ENCODE results near the gene LDB1. TPM values are rescaled to one million over a fixed set of nuclear protein-coding genes. Genes with fewer than 3 reads are reported as not detected.
A peak's percentile ranks its signal among the peaks of the same experiment; 100 is the strongest.

LDB1 gene
- total RNA-seq, 1 experiment from 2014 or later = 63.9 TPM

- Histone ChIP-seq H3K4me2 (ENCODE audit: low read length) (peak within 1 kb of the TSS; percentile 88), H3K9me3 (ENCODE audit: control insufficient read depth in 1 of 2, insufficient read depth in 1 of 2, low read depth in 1 of 2, low read length in 2 of 2) (no peaks in the 10 kb centered on the region), H3K4me3 (replicated peaks in 1 of 2; ENCODE audit: low read depth in 1 of 2, low read length in 2 of 2) (peak within 1 kb of the TSS; percentile 77 to 89), H3K9me2 (ENCODE audit: insufficient read depth) (no peaks in the 10 kb centered on the region), H4K20me1 (ENCODE audit: insufficient read depth) (no peaks in the 10 kb centered on the region), H3K79me2 (ENCODE audit: insufficient read depth, low read length) (peaks cover 31% of the 10 kb centered on the region), H2AFZ (ENCODE audit: low read depth, low read length, poor library complexity, severe bottlenecking) (peak within 1 kb of the TSS; percentile 10), H3K9ac (ENCODE audit: low read length) (peak within 1 kb of the TSS; percentile 94), H3K27ac (ENCODE audit: low read depth, low read length) (peak within 1 kb of the TSS; percentile 94), H3K4me1 (ENCODE audit: control insufficient read depth in 1 of 2, insufficient read depth in 2 of 2, low read length in 2 of 2) (peaks cover 12 to 22% of the 10 kb centered on the region in 2 experiments), H3K27me3 (ENCODE audit: insufficient read depth, low read length) (no peaks in the 10 kb centered on the region), H3K36me3 (ENCODE audit: control insufficient read depth in 1 of 2, insufficient read depth in 2 of 2, low read length in 2 of 2) (0 out of 4 replicates have a peak, but pooled peaks cover 0 to 2% of the 10 kb centered on the region in 2 experiments)
- ChIA-PET POLR2A (interaction anchor here (1.0 kb wide), 1 partner anchor 49 kb away, joined by 4 read pairs; no protein-coding TSS in a partner anchor), RAD21 (ENCODE audit: low non-redundant PET in 1 of 2, low total read pairs in 2 of 2, uncharacterized antibody in 2 of 2, unreplicated experiment in 2 of 2) (interaction anchor here in 1 of 2 experiments (1.1 kb wide), 1 partner anchor 224 kb away, joined by 3 read pairs; no protein-coding TSS in a partner anchor), CTCF (interaction anchor here (0.9 to 1.1 kb wide), 3 partner anchors 36 to 224 kb away, joined by 3 to 4 read pairs (median 3); no protein-coding TSS in a partner anchor)
- DNase-seq (ENCODE audit: low read depth, low spot score) (peak; percentile 77), ATAC-seq (peak; percentile 97)
- TSS peak; percentile 67 for BruUV-seq (replicated peaks)
- peak; percentile 99 for TF ChIP-seq POLR2AphosphoS5 (IDR thresholded peaks at IDR 0.05; ENCODE audit: low read depth, low read length)
- TF ChIP-seq, protein P1, sequence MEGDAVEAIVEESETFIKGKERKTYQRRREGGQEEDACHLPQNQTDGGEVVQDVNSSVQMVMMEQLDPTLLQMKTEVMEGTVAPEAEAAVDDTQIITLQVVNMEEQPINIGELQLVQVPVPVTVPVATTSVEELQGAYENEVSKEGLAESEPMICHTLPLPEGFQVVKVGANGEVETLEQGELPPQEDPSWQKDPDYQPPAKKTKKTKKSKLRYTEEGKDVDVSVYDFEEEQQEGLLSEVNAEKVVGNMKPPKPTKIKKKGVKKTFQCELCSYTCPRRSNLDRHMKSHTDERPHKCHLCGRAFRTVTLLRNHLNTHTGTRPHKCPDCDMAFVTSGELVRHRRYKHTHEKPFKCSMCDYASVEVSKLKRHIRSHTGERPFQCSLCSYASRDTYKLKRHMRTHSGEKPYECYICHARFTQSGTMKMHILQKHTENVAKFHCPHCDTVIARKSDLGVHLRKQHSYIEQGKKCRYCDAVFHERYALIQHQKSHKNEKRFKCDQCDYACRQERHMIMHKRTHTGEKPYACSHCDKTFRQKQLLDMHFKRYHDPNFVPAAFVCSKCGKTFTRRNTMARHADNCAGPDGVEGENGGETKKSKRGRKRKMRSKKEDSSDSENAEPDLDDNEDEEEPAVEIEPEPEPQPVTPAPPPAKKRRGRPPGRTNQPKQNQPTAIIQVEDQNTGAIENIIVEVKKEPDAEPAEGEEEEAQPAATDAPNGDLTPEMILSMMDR (IDR thresholded peaks at IDR 0.05 in 2 of 3, conservative IDR thresholded peaks at IDR 0.05 in 1 of 3; ENCODE audit: borderline replicate concordance in 1 of 3, insufficient read depth in 1 of 3, low read depth in 2 of 3, low read length in 2 of 3) = peak in 2 of 3 experiments; percentile 25 to 28; a peak in 2 of 6 replicates
- TF ChIP-seq YY1 (IDR thresholded peaks at IDR 0.05; ENCODE audit: extremely low read depth, insufficient replicate concordance, low read depth, low read length) = peak; percentile 82
- TF ChIP-seq TCF7L2 (IDR thresholded peaks at IDR 0.05; ENCODE audit: borderline replicate concordance, extremely low read depth, insufficient read depth, insufficient read length) = peak; percentile 49
- TF ChIP-seq ZBTB33 (IDR thresholded peaks at IDR 0.05; ENCODE audit: extremely low read depth, insufficient replicate concordance, low read length) = peak; percentile 15
- no peak for TF ChIP-seq JUND (IDR thresholded peaks at IDR 0.05)
- no peak for TF ChIP-seq SRF (IDR thresholded peaks at IDR 0.05; ENCODE audit: low read depth)
- peak; percentile 88 for TF ChIP-seq POLR2A (IDR thresholded peaks at IDR 0.05; ENCODE audit: borderline replicate concordance, extremely low read depth, insufficient read depth, insufficient read length)
- intact Hi-C loops (cut with micrococcal nuclease) = loop anchor here (1.0 kb wide), 1 partner anchor 87 kb away; the partner anchor contains the start of gene NOLC1
Measured at GRCh38 chr10:102064868-102065560, 55.2 kb downstream of the LDB1 start, which contains the start of gene HPS6. HPS6 (plus strand) TSS chr10:102065349; CDS start chr10:102065475, 126 bp downstream.

All from HCT116 (cell line).